Tibial nerve (tissue), 4 donors: Measurements from ENCODE around the gene JUNB. TPM values are rescaled to one million over a fixed set of nuclear protein-coding genes. Genes with fewer than 3 reads are reported as not detected.
"Not testable (repeated sequence)": the region's sequence is repeated elsewhere in the genome, so short reads cannot be mapped to it uniquely, and the experiment has no call there.

Source experiments
- DNase-seq, 2 donors: peaks; one replicate each; pipeline ENCODE4 v3.0.0-alpha.2; 2019; ENCODE audit warnings: low spot score in 2 of 2
- H3K27ac ChIP-seq, 4 donors: fragments of 200-600 bp; sonication (generic) in 3 of 4; one replicate each; pipeline ENCODE4 v1.5.1; 2017 to 2019; ENCODE audit warnings: mild to moderate bottlenecking in 1 of 4
- H3K27me3 ChIP-seq, 2 donors: fragments of 200-600 bp; sonication (generic) in 1 of 2; one replicate each; pipeline versions ENCODE4 v1.5.1 to v1.6.0; 2017 to 2019
- H3K36me3 ChIP-seq, 3 donors: fragments of 200-600 bp; sonication (generic); one replicate each; pipeline ENCODE4 v1.5.1; 2018 to 2019
- H3K4me1 ChIP-seq, 4 donors: fragments of 200-600 bp; sonication (generic) in 3 of 4; one replicate each; pipeline ENCODE4 v1.5.1; 2017 to 2019
- H3K4me3 ChIP-seq, 4 donors: fragments of 200-600 bp; sonication (generic) in 3 of 4; one replicate each; pipeline ENCODE4 v1.5.1; 2017 to 2019; ENCODE audit warnings: mild to moderate bottlenecking in 1 of 4, moderate library complexity in 1 of 4
- H3K9me3 ChIP-seq, 4 donors: fragments of 200-600 bp; sonication (generic) in 3 of 4; one replicate each; pipeline ENCODE4 v1.5.1; 2017 to 2019
- CTCF ChIP-seq, 5 experiments: fragments of 200-600 bp in 3 of 5; fragments of 450-650 bp in 2 of 5; sonication (generic) in 3 of 5; IDR thresholded peaks; one replicate each; pipeline ENCODE4 v1.5.1; 2016 to 2019; ENCODE audit warnings: antibody characterized with exemption in 5 of 5, mild to moderate bottlenecking in 3 of 5, moderate library complexity in 2 of 5
- EP300 ChIP-seq, 2 donors: sonication (generic); formaldehyde crosslinking; IDR thresholded peaks; one replicate each; pipeline ENCODE4 v1.6.1; 2017; ENCODE audit warnings: antibody characterized with exemption in 2 of 2, mild to moderate bottlenecking in 1 of 2
- POLR2A ChIP-seq, 2 donors: fragments of 450-650 bp; IDR thresholded peaks; one replicate each; pipeline ENCODE4 v1.6.1; 2017; ENCODE audit warnings: antibody characterized with exemption in 2 of 2, mild to moderate bottlenecking in 2 of 2, moderate library complexity in 2 of 2
- WGBS, 2 donors: methylation state at CpG; one replicate each; pipeline ENCODE4 v1.1.5; 2018; 5-methylcytosine and 5-hydroxymethylcytosine counted together
- total RNA-seq, 4 donors: library from RNA; depleted of rRNA; stranded (reverse); fragments of >200 nt; gene quantifications; one replicate each; pipeline ENCODE4 v1.1.0, GENCODE V29; 2016

Gene JUNB
- total RNA-seq, 4 donors from 2014 or later, result 421 to 676 (median 613) TPM

- Histone ChIP-seq H3K36me3 (peaks cover 0 to 36% (median 0%) of the 10 kb centered on the region in 3 donors), H3K27me3 (no peaks in the 10 kb centered on the region), H3K27ac (peak within 1 kb of the TSS; percentile 37 to 78 (median 68)), H3K9me3 (no peaks in the 10 kb centered on the region), H3K4me3 (peak within 1 kb of the TSS; percentile 33 to 76 (median 68)), H3K4me1 (peaks cover 0 to 26% (median 11%) of the 10 kb centered on the region in 4 donors)
- peak; percentile 73 to 78 for DNase-seq
- TF ChIP-seq CTCF (IDR thresholded peaks at IDR 0.05), result peak in 1 of 5 experiments; percentile 19
- peak; percentile 60 to 73 for TF ChIP-seq EP300 (IDR thresholded peaks at IDR 0.05)
- peak in 1 of 2 donors; percentile 23 for TF ChIP-seq POLR2A (IDR thresholded peaks at IDR 0.05)
- 4 to 5% methylated on average over 41 to 51 of the region's 66 CpGs for WGBS, 2 donors
These were observed 15.2 kb downstream of the JUNB start, which contains the start of gene RNASEH2A for GRCh38 chr19:12806242-12807081. Gene RNASEH2A (plus strand): TSS chr19:12806584. CDS start chr19:12806674, 90 bp downstream.

DNA sequence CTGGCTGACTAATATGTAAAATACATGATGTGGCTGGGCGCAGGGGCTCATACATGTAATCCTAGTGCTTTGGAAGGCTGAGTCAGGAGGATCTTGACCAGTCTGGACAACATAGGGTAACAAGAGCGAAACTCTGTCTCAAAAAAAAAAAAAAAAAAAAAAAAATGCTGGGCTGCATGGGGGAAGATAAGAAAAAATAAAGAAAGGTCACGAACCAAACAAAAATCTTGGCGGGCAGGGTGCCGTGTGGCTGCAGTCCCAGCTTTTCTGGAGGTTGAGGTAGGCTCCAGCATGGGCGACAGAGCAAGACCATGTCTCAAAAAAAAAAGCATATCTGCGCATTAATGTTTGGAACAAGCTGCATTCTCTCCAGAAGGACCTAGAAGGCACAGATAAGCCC lies 23.8 kb downstream of the JUNB start:
- no peak for TF ChIP-seq EP300 (IDR thresholded peaks at IDR 0.05)
- TF ChIP-seq POLR2A (IDR thresholded peaks at IDR 0.05), result no peak
- no peak for TF ChIP-seq CTCF (IDR thresholded peaks at IDR 0.05)
- Histone ChIP-seq H3K4me3 (no peak overlapping the region), H3K27ac (no peak overlapping the region), H3K36me3 (peaks cover 0 to 51% (median 0%) of the 10 kb centered on the region in 3 donors), H3K27me3 (no peaks in the 10 kb centered on the region), H3K9me3 (no peaks in the 10 kb centered on the region), H3K4me1 (no peaks in the 10 kb centered on the region)
- no peak for DNase-seq
- WGBS, 2 donors, result 88 to 90% methylated on average over 7 of the region's 7 CpGs

GRCh38 chr19:12817188-12817587 lies 25.9 kb downstream of the JUNB start:
- H3K4me1 ChIP-seq, H3K27me3 ChIP-seq, H3K9me3 ChIP-seq, H3K4me3 ChIP-seq, DNase-seq, H3K27ac ChIP-seq: not testable (repeated sequence)
- H3K36me3 ChIP-seq, result peaks cover 0 to 30% (median 0%) of the 10 kb centered on the region in 3 donors
- 92 to 93% methylated on average over 6 of the region's 6 CpGs for WGBS, 2 donors

DNA sequence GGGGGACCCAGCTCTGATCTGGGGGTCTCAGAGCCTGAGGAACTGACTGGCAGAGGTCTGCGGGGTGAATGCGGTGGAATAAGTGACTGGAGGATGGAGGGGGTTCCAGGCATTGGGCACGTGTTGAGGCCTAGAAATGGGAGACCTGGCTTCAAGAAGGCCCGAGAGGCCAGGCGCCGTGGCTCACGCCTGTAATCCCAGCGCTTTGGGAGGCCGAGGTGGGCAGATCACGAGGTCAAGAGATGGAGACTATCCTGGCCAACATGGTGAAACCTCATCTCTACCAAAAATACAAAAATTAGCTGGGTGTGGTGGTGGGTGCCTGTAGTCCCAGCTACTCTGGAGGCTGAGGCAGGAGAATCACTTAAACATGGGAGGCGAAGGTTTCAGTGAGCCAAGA lies 26.5 kb downstream of the JUNB start:
- not testable (repeated sequence) for H3K27ac ChIP-seq, H3K9me3 ChIP-seq, DNase-seq, H3K4me3 ChIP-seq, H3K4me1 ChIP-seq, H3K27me3 ChIP-seq
- 89 to 93% methylated on average over 11 of the region's 11 CpGs for WGBS, 2 donors
- H3K36me3 ChIP-seq, result peaks cover 0 to 24% (median 0%) of the 10 kb centered on the region in 3 donors

GRCh38 chr19:12821761-12822160 lies 30.5 kb downstream of the JUNB start:
- Histone ChIP-seq H3K36me3 (no peaks in the 10 kb centered on the region), H3K4me3 (no peak overlapping the region), H3K4me1 (peaks cover 0 to 8% (median 0%) of the 10 kb centered on the region in 4 donors), H3K27me3 (peaks cover 0 to 32% of the 10 kb centered on the region in 2 donors), H3K27ac (no peak overlapping the region), H3K9me3 (no peaks in the 10 kb centered on the region)
- 86 to 87% methylated on average over 2 of the region's 2 CpGs for WGBS, 2 donors
- no peak for DNase-seq
- TF ChIP-seq EP300 (IDR thresholded peaks at IDR 0.05), result no peak

DNA sequence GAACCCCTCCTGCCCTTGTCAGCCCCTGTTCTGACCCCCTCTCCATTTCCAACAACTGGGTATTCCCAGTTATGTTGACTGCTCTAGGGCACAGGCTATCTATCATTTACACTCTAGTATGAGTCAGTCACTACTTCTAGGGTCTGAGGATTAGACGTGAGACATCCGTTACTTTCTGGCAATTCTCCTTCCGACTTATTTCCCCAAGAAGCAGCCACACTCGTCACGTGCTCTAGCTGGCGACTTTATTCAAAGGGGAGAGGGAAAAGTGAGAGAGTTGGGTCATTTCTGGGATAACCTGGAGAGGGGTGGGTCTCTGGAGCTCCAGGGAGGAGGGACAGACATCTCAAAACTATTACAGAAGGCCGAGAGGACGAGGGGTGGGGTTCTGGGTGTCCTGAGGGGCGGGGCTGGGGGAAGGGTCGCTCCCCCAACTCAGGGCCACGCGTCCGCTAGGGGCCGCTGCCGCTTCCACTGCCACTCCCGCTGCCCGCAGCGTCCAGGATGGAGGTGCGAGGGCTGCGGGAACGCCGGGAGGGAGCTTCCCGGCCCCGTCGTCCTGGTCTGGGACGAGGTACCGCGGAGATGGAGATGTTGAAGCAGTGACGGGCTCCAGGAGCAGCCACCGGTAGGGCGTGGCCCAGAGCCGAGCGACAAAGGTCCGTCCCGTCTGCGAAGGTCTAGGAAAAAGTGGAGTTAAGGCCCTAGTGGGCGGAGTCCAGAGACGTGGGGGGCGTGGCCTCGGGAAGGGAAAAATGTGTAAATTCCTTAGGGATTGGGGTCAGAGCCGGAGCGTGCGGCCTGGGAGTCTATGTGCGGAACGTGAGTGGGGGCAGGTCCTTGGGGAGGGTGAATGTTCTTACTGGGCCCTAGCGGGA lies 34.2 kb downstream of the JUNB start:
- Histone ChIP-seq H3K9me3 (no peaks in the 10 kb centered on the region), H3K36me3 (no peaks in the 10 kb centered on the region), H3K4me3 (no peak overlapping the region), H3K4me1 (peaks cover 0 to 16% (median 0%) of the 10 kb centered on the region in 4 donors), H3K27me3 (peaks cover 0 to 69% of the 10 kb centered on the region in 2 donors), H3K27ac (no peak overlapping the region)
- 6% methylated on average over 41 to 44 of the region's 46 CpGs for WGBS, 2 donors
- no peak for DNase-seq
- TF ChIP-seq CTCF (IDR thresholded peaks at IDR 0.05), result peak in 1 of 5 experiments; percentile 22
- TF ChIP-seq POLR2A (IDR thresholded peaks at IDR 0.05), result no peak
- TF ChIP-seq EP300 (IDR thresholded peaks at IDR 0.05), result no peak
